NCI-H1417 (cell line): ENCODE measurements around the gene GUCA2B.

ENCODE experiments used
- DNase-seq, 3 experiments: peaks; one replicate each; lab custom pipeline; 2025; lab: John Stamatoyannopoulos, UW

The GUCA2B gene

GRCh38 chr1:42184616-42185015 is 31.4 kb downstream of the GUCA2B start:
- no peak for DNase-seq

GRCh38 chr1:42186152-42186551 is 32.9 kb downstream of the GUCA2B start:
- DNase-seq, result no peak

GRCh38 chr1:42189931-42190853 is 37.0 kb downstream of the GUCA2B start:
- no peak for DNase-seq

- no peak for DNase-seq
These were observed 38.1 kb downstream of the GUCA2B start for GRCh38 chr1:42191319-42191718.

- DNase-seq, result no peak
These were observed 38.9 kb downstream of the GUCA2B start for GRCh38 chr1:42192106-42192505.

GRCh38 chr1:42195841-42196240 is 42.6 kb downstream of the GUCA2B start:
- no peak for DNase-seq

GRCh38 chr1:42198251-42198650 is 45.0 kb downstream of the GUCA2B start:
- no peak for DNase-seq

- no peak for DNase-seq
These were observed 48.8 kb downstream of the GUCA2B start for GRCh38 chr1:42201986-42202385.
